ENCODE data around the gene ESD.

GRCh38 chr13:46739447-46740098, 57.4 kb downstream of the ESD start:
- TF ChIP-seq GATA2 (IDR thresholded peaks at IDR 0.05; ENCODE audit: low read depth, low read length) (no peak), GATA3 (IDR thresholded peaks at IDR 0.05; ENCODE audit: low read depth, low read length) (no peak)
